ENCODE data around the gene PHC2.
A peak's percentile ranks its signal among the peaks of the same experiment; 100 is the strongest.

PHC2 gene

DNA sequence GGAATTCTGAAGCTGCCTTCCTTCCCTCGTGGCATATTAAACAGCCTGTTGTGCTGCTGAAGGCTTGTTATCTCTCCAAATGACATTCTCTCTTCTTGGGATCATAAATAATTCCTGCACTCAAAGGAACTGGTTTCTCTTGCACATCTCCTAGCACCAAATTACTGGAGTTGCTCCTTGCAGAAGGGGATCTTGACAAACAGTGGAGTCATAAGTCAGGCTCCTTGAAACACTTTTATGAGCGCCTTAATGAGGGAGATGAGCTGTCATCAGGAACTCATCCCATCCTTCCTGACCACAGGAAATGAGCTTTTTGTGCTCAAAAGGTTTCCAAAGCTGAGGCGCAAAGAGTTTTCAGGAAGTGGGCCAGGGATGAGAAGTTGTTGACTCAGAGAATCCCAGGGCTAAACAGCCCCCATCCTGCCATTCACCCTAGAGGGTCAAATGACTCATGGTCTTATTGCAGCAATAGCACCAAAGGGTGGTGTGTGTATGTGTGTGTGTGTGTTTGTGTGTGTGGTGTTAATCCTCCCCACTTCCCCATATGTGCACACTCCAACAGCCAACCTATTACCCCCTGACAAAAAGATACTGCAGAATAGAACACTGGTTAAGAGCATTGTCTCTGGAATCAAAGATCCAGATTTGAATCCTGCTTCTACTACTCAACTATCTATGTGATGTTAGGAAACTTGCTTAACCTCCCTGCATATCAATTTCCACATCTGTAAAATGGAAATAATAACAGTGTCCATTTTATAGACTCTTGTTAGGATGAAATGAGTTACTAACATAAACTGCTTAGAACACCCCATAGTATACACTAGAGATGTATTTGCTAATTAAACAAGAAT is 2.8 kb upstream of the PHC2 start:
- peak; percentile 97 to 98 for DNase-seq (ENCODE audit: low read depth in 2 of 2)
- no peak overlapping the region for H3K4me3 ChIP-seq (replicated peaks in 1 of 2; ENCODE audit: low read depth in 2 of 2, low read length in 2 of 2)
- TF ChIP-seq, protein P1, sequence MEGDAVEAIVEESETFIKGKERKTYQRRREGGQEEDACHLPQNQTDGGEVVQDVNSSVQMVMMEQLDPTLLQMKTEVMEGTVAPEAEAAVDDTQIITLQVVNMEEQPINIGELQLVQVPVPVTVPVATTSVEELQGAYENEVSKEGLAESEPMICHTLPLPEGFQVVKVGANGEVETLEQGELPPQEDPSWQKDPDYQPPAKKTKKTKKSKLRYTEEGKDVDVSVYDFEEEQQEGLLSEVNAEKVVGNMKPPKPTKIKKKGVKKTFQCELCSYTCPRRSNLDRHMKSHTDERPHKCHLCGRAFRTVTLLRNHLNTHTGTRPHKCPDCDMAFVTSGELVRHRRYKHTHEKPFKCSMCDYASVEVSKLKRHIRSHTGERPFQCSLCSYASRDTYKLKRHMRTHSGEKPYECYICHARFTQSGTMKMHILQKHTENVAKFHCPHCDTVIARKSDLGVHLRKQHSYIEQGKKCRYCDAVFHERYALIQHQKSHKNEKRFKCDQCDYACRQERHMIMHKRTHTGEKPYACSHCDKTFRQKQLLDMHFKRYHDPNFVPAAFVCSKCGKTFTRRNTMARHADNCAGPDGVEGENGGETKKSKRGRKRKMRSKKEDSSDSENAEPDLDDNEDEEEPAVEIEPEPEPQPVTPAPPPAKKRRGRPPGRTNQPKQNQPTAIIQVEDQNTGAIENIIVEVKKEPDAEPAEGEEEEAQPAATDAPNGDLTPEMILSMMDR (IDR thresholded peaks at IDR 0.05; ENCODE audit: low read depth, low read length) = no peak

DNA sequence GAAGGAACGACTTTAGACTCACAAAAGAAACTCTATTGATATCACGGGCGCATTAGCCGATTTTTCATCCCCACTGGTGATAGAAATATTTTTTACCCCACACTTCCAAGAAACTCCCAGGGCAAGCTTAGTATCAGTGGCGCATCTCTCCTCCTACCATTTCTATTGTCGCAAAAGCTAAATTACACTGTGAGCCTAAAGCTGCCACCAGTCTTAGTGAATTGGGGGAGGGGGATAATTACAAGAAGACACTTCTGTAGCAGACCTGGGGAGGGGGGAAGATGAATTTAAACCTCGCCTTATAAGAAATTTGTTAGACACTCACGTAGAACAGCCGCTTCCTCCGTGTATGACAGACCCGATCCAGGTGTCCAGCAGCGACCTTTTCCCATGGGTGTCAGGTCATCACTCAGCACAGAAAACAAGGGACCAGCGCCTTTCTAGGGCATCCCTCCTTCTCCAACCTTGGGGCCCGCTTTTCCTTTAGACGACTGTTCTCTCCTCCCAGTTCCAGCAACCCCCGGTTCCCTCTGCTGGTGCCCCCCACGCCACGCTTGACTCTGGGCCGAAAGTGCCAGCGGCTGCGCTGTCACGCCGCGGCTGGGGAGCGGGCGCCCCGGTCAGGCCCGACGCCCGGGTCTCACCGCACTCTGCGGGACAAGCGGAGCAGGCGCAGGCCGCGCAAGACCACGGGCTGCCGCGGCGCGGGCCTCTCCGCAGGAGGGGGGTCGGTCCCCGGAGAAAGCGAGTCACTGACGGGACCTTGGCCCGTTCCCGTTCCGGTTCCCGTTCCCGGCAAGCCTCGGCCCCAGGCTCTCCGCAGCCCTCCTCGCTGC is 821 bp downstream of the PHC2 start:
- DNase-seq (ENCODE audit: low read depth in 2 of 2) = peak; percentile 12 to 29
- TF ChIP-seq, protein P1 (IDR thresholded peaks at IDR 0.05; ENCODE audit: low read depth, low read length) = no peak
- H3K4me3 ChIP-seq (replicated peaks in 1 of 2; ENCODE audit: low read depth in 2 of 2, low read length in 2 of 2) = peak overlapping the region; percentile 56 to 72

DNA sequence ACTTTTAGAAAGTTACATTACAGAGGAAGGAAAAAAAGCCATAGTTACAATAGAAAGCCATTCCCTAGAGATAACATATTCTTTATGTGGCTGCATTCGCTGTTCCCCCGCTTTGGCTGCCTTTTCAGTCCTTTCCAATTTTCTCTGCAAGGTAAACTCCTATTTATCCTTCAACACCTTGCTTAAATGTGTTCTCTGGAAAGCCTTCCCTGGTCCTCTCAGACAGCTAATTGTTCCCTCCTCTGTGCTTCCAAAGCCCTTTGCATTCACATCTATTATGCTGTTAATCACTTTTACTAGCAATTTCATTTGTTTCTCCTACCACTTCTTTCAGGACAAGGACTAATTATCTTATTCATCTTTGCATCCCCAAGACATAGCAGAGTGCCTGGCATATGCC is 1.6 kb downstream of the PHC2 start:
- TF ChIP-seq, protein P1 (IDR thresholded peaks at IDR 0.05; ENCODE audit: low read depth, low read length) = no peak
- no peak for DNase-seq (ENCODE audit: low read depth in 2 of 2)
- peak overlapping the region in 1 of 2 donors; percentile 72 for H3K4me3 ChIP-seq (replicated peaks in 1 of 2; ENCODE audit: low read depth in 2 of 2, low read length in 2 of 2)

DNA sequence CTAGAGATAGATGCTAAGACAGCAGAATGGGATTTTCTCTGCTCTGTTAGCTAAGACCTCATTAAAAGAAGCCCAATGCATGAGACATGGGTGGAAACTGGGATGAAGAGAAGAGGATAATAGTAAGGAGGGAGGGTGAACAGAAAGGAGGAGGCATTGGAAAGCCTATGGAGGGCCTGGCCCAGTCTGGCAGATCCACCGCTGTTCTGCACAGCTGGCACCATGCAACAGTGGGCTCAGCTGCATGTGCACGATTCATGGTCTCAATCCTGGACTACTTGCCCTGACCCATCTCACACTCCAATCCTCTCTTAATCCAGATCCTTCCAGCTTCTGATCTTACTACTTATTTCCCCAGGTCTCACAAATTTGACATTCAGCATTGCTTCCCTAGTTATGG is 2.2 kb downstream of the PHC2 start:
- TF ChIP-seq, protein P1 (IDR thresholded peaks at IDR 0.05; ENCODE audit: low read depth, low read length) = no peak
- DNase-seq (ENCODE audit: low read depth in 2 of 2) = no peak
- H3K4me3 ChIP-seq (replicated peaks in 1 of 2; ENCODE audit: low read depth in 2 of 2, low read length in 2 of 2) = no peak overlapping the region

DNA sequence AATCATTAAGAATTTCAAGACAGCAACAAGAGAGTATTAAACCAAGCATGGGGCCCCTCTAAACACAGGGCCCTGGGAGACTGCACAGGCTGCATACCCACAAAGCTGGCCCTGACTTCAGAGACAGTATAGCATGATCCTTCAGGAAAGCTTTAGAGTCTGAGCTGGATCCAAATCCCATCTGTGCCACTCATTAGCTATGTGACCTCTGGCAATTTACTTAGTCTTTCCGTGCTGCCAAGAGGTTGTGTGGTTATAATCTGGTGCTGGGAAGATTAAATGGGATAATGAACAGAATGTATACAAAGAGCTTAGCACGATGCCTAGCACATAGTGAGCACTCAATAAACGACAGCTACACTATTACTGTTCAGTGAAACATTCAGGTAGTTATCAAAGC is 4.0 kb downstream of the PHC2 start:
- DNase-seq (ENCODE audit: low read depth in 2 of 2) = no peak
- no peak overlapping the region for H3K4me3 ChIP-seq (replicated peaks in 1 of 2; ENCODE audit: low read depth in 2 of 2, low read length in 2 of 2)
- TF ChIP-seq, protein P1 (IDR thresholded peaks at IDR 0.05; ENCODE audit: low read depth, low read length) = no peak

DNA sequence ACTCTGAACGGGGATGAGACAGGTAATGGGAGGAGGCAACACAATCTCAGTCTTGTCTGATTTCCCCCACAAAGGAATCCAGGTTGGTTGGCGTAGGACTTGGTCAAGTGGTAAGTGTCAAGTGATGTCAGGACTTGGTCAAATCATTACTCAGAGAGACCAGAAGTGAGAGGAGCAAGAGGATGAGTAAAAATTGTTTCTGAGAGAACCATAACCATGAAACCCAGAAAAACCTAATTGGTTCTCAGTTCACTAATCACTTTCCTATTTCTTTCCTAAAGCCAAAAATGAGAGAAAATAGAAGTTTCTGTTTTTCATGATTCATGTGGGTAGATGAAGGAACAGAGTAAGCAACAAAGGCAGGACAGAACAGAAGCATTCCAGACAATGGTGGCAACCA is 5.0 kb downstream of the PHC2 start:
- TF ChIP-seq, protein P1 (IDR thresholded peaks at IDR 0.05; ENCODE audit: low read depth, low read length) = no peak
- no peak for DNase-seq (ENCODE audit: low read depth in 2 of 2)
- no peak overlapping the region for H3K4me3 ChIP-seq (replicated peaks in 1 of 2; ENCODE audit: low read depth in 2 of 2, low read length in 2 of 2)
